Stimulated activated CD8-positive, alpha-beta memory T cell treated with anti-CD3 and anti-CD28 coated beads, Interleukin-2, amount 100 ng/mL, for 48 hours (primary cell): ENCODE data around the gene GRIPAP1.

ENCODE experiments used
- DNase-seq, 2 donors: peaks; one replicate each; pipeline ENCODE4 v3.0.0-alpha.2; 2020; ENCODE audit warnings: low read depth in 2 of 2

The GRIPAP1 gene

GRCh38 chrX:48924270-48924669, 77.8 kb downstream of the GRIPAP1 start:
- DNase-seq, result no peak

GRCh38 chrX:48923771-48924170, 78.3 kb downstream of the GRIPAP1 start:
- no peak for DNase-seq
